C4-2B (cell line): ENCODE data around the gene LMLN.

Source experiments
- ZFX ChIP-seq: fragments of 450-650 bp; IDR thresholded peaks from 2 replicates; pipeline ENCODE4 v1.6.1; 2017
- TF ChIP-seq, protein P1 (sequence below): fragments of 450-650 bp; conservative IDR thresholded peaks from 2 replicates; pipeline ENCODE4 v1.5.1; 2017; ENCODE audit warnings: mild to moderate bottlenecking

DNA sequence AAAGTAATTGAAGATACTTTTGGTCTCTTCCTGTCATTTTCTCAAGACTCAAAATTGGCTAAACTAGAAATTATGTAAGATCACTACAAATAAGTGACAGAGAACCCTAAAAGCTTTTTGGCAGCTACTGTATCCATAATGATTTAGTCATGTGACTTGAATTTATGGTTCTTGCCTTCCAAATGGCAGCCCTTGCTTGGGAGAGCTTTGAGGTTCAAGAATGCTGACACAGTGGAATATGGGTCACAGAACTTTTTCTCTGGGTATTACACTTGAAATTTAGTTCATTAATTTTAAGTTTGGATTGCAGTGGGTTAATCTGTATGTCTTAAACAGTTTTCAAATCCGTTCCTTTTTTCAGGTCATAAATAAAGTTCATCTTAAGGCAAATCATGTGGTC lies 14.0 kb downstream of the LMLN start:
- TF ChIP-seq, protein P1, sequence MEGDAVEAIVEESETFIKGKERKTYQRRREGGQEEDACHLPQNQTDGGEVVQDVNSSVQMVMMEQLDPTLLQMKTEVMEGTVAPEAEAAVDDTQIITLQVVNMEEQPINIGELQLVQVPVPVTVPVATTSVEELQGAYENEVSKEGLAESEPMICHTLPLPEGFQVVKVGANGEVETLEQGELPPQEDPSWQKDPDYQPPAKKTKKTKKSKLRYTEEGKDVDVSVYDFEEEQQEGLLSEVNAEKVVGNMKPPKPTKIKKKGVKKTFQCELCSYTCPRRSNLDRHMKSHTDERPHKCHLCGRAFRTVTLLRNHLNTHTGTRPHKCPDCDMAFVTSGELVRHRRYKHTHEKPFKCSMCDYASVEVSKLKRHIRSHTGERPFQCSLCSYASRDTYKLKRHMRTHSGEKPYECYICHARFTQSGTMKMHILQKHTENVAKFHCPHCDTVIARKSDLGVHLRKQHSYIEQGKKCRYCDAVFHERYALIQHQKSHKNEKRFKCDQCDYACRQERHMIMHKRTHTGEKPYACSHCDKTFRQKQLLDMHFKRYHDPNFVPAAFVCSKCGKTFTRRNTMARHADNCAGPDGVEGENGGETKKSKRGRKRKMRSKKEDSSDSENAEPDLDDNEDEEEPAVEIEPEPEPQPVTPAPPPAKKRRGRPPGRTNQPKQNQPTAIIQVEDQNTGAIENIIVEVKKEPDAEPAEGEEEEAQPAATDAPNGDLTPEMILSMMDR = no peak
- no peak for TF ChIP-seq ZFX
